ENCODE data around the gene TRERF1.

- TF ChIP-seq CTCF (IDR thresholded peaks at IDR 0.05) (no peak), POLR2A (IDR thresholded peaks at IDR 0.05) (no peak)
Measured at GRCh38 chr6:42250274-42250931, 201.3 kb downstream of the TRERF1 start.
